GM12878 (cell line): ENCODE measurements around the gene MSANTD3. TPM values are rescaled to one million over a fixed set of nuclear protein-coding genes. Genes with fewer than 3 reads are reported as not detected.

Source experiments
- ATAC-seq: fragments of 200-7000 bp; cut with Tn5 transposase; 3 replicates; pipeline ENCODE4 v1.9.1; 2020; ENCODE audit warnings: mild to moderate bottlenecking, moderate library complexity
- BruUV-seq: library from RNA; stranded (reverse); fragments of 400-500 nt; replicated peaks from 2 replicates; lab custom pipeline; 2021; lab: Mats Ljungman, UMichigan
- CTCF ChIA-PET: fragments of 300-600 bp; sonication (Branson Sonifier 250); formaldehyde crosslinking; extraction: SDS; loops from one replicate; lab custom pipeline; 2021; ENCODE audit warnings: inconsistent platforms; lab: Yijun Ruan, JAX
- POLR2A ChIA-PET: fragments of 350-600 bp; formaldehyde crosslinking; extraction: SDS; loops from one replicate; lab custom pipeline; 2021; ENCODE audit warnings: inconsistent platforms; lab: Charles Lee
- RAD21 ChIA-PET: fragments of 300-600 bp; sonication (Branson Sonifier 250); formaldehyde crosslinking; loops from one replicate; lab custom pipeline; 2023; ENCODE audit warnings: antibody characterized with exemption; ENCODE audit not compliant: unreplicated experiment; lab: Charles Lee
- SMC1A ChIA-PET: fragments of 300-600 bp; sonication (Branson Sonifier 250); formaldehyde crosslinking; loops from one replicate; lab custom pipeline; 2023; ENCODE audit not compliant: unreplicated experiment, uncharacterized antibody; lab: Charles Lee
- DNase-seq: peaks from one replicate; pipeline ENCODE4 v3.0.0-alpha.2; 2011; ENCODE audit warnings: low read depth, low spot score
- FAIRE-seq: peaks from 3 replicates; lab custom pipeline; 2011; peaks lifted over from hg19 to GRCh38; lab: Jason Lieb, UNC
- H2AFZ ChIP-seq: 2 replicates; pipeline ENCODE4 v1.6.0; 2011; ENCODE audit warnings: low read depth, low read length, control low read depth; ENCODE audit not compliant: control insufficient read depth
- H3K27ac ChIP-seq: 2 replicates; pipeline ENCODE4 v1.5.1; 2011; ENCODE audit warnings: control low read depth; ENCODE audit not compliant: control insufficient read depth, insufficient read depth
- H3K27me3 ChIP-seq, 2 experiments: replicated peaks in 1 of 2; 2 replicates each; pipeline versions ENCODE4 v1.6.0 to v1.6.1; 2011; ENCODE audit warnings: low read length in 1 of 2; ENCODE audit not compliant: control insufficient read depth in 2 of 2, insufficient read depth in 2 of 2
- H3K36me3 ChIP-seq, 2 experiments: 2 replicates each; pipeline ENCODE4 v1.5.1; 2011; ENCODE audit warnings: low read length in 1 of 2; ENCODE audit not compliant: control insufficient read depth in 2 of 2, insufficient read depth in 2 of 2
- H3K4me1 ChIP-seq: 2 replicates; pipeline ENCODE4 v1.6.1; 2011; ENCODE audit warnings: mild to moderate bottlenecking, low read length, moderate library complexity, mixed read lengths; ENCODE audit not compliant: control insufficient read depth, insufficient read depth
- H3K4me2 ChIP-seq: 2 replicates; pipeline ENCODE4 v1.6.0; 2011; ENCODE audit warnings: control low read depth; ENCODE audit not compliant: control insufficient read depth, insufficient read depth
- H3K4me3 ChIP-seq: fragments of 200-600 bp; sonication (generic); 2 replicates; pipeline ENCODE4 v1.5.1; 2016
- H3K79me2 ChIP-seq: 2 replicates; pipeline ENCODE4 v1.6.0; 2011; ENCODE audit warnings: low read length; ENCODE audit not compliant: control insufficient read depth, insufficient read depth
- H3K9ac ChIP-seq: 2 replicates; pipeline ENCODE4 v1.8.0; 2011; ENCODE audit warnings: low read length, control low read depth, mixed read lengths; ENCODE audit not compliant: control insufficient read depth, insufficient read depth
- H3K9me3 ChIP-seq: replicated peaks from 3 replicates; pipeline ENCODE4 v1.5.1; 2011; ENCODE audit warnings: mild to moderate bottlenecking, low read length; ENCODE audit not compliant: control insufficient read depth, insufficient read depth
- H4K20me1 ChIP-seq: 2 replicates; pipeline ENCODE4 v1.6.0; 2011; ENCODE audit not compliant: control insufficient read depth, insufficient read depth
- BHLHE40 ChIP-seq, 2 experiments: fragments of 450-650 bp in 1 of 2; IDR thresholded peaks; 2 replicates each; pipeline ENCODE4 v1.6.1; 2011 to 2017; ENCODE audit warnings: low read depth in 2 of 2, borderline replicate concordance in 1 of 2, improper control_type of control experiment in 1 of 2, low read length in 1 of 2, mild to moderate bottlenecking in 1 of 2
- IKZF1 ChIP-seq: fragments of 450-650 bp; conservative IDR thresholded peaks from 2 replicates; pipeline ENCODE4 v1.6.1; 2017; ENCODE audit warnings: antibody characterized with exemption, mild to moderate bottlenecking
- NBN ChIP-seq: fragments of 450-650 bp; IDR thresholded peaks from 2 replicates; pipeline ENCODE4 v1.6.1; 2016
- NFYB ChIP-seq: IDR thresholded peaks from 2 replicates; pipeline ENCODE4 v1.6.1; 2011; ENCODE audit warnings: low read depth, mild to moderate bottlenecking, low read length, improper control_type of control experiment, moderate library complexity; ENCODE audit not compliant: insufficient read depth
- NKRF ChIP-seq: fragments of 450-650 bp; conservative IDR thresholded peaks from 2 replicates; pipeline ENCODE4 v1.6.1; 2017; ENCODE audit warnings: mild to moderate bottlenecking, moderate library complexity
- NR2C1 ChIP-seq: fragments of 450-650 bp; IDR thresholded peaks from 2 replicates; pipeline ENCODE4 v1.6.1; 2017; ENCODE audit warnings: antibody characterized with exemption, mild to moderate bottlenecking, moderate library complexity
- PML ChIP-seq: IDR thresholded peaks from 2 replicates; pipeline ENCODE4 v1.6.1; 2012; ENCODE audit warnings: low read length, inconsistent platforms
- POLR2A ChIP-seq: IDR thresholded peaks from 2 replicates; pipeline ENCODE4 v1.6.1; 2011; ENCODE audit warnings: low read depth, mild to moderate bottlenecking, low read length
- POLR2AphosphoS2 ChIP-seq: IDR thresholded peaks from 2 replicates; pipeline ENCODE4 v1.6.1; 2011; ENCODE audit warnings: low read depth, mild to moderate bottlenecking, low read length, improper control_type of control experiment, moderate library complexity
- POU2F2 ChIP-seq: IDR thresholded peaks from 3 replicates; pipeline ENCODE4 v1.6.1; 2011; ENCODE audit warnings: low read depth, mild to moderate bottlenecking, low read length, borderline replicate concordance
- SKIL ChIP-seq: fragments of 450-650 bp; IDR thresholded peaks from 2 replicates; pipeline ENCODE4 v1.6.1; 2017; ENCODE audit warnings: mild to moderate bottlenecking, low read depth, inconsistent platforms; ENCODE audit not compliant: poor library complexity, severe bottlenecking
- TCF12 ChIP-seq: IDR thresholded peaks from 2 replicates; pipeline ENCODE4 v1.6.1; 2011; ENCODE audit warnings: low read depth, mild to moderate bottlenecking, low read length
- ZBTB33 ChIP-seq: fragments of 450-650 bp; IDR thresholded peaks from 2 replicates; pipeline ENCODE4 v1.6.1; 2017; ENCODE audit warnings: mild to moderate bottlenecking
- WGBS: methylation state at CpG from one replicate; pipeline ENCODE4 v1.1.6; 2016; ENCODE audit warnings: low lambda C conversion rate; ENCODE audit not compliant: insufficient replicate concordance, insufficient coverage; ENCODE audit errors: missing lambda C conversion rate; 5-methylcytosine and 5-hydroxymethylcytosine counted together
- in situ Hi-C: fragments of 300-500 bp; cut with MboI; formaldehyde crosslinking; loops from 9 replicates; pipeline ENCODE4 v1.14.3; 2018; ENCODE audit warnings: mixed read lengths
- intact Hi-C: fragments of 100-400 bp; cut with micrococcal nuclease; formaldehyde crosslinking; loops from one replicate; pipeline ENCODE4 v1.14.2; 2022; ENCODE audit not compliant: unreplicated experiment
- polyA plus RNA-seq, 11 experiments: library from polyadenylated mRNA; depleted of rRNA in 4 of 11; unstranded in 6 of 11; stranded (reverse) in 5 of 11; fragments of >200 nt; fragmentation: Nextera tagmentation in 4 of 11; fragmentation: Illumina TruSeq in 1 of 11; extraction: Ambion mirVana in 4 of 11; extraction: Trizol in 1 of 11; gene quantifications; 1 replicate in 1 of 11; 2 replicates in 10 of 11; pipeline versions ENCODE4 v1.2.1 to v1.2.3, GENCODE V29; 2011 to 2016; ENCODE audit warnings: inconsistent platforms in 2 of 11, missing spikeins in 2 of 11, low read depth in 1 of 11
- total RNA-seq, 4 experiments: library from RNA; depleted of rRNA in 3 of 4; stranded (reverse); fragments of >200 nt in 3 of 4; fragmentation: Illumina TruSeq in 1 of 4; extraction: Trizol in 1 of 4; gene quantifications; 2 replicates each; pipeline versions ENCODE4 v1.2.1 to v1.2.3, GENCODE V29; 2013 to 2021
- TF ChIP-seq, protein P1 (sequence below): IDR thresholded peaks from 2 replicates; pipeline ENCODE4 v1.6.1; 2011; ENCODE audit warnings: borderline replicate concordance, low read depth, mild to moderate bottlenecking, moderate library complexity, mixed read lengths, low read length; ENCODE audit not compliant: insufficient read depth; ENCODE audit errors: extremely low read length

Gene MSANTD3
- total and polyA plus RNA-seq, 10 of the 15 experiments (the other 5 are each of a cell fraction or from before 2014, with no cell fraction given), result 5.8 to 21.2 (median 14.7) TPM

DNA sequence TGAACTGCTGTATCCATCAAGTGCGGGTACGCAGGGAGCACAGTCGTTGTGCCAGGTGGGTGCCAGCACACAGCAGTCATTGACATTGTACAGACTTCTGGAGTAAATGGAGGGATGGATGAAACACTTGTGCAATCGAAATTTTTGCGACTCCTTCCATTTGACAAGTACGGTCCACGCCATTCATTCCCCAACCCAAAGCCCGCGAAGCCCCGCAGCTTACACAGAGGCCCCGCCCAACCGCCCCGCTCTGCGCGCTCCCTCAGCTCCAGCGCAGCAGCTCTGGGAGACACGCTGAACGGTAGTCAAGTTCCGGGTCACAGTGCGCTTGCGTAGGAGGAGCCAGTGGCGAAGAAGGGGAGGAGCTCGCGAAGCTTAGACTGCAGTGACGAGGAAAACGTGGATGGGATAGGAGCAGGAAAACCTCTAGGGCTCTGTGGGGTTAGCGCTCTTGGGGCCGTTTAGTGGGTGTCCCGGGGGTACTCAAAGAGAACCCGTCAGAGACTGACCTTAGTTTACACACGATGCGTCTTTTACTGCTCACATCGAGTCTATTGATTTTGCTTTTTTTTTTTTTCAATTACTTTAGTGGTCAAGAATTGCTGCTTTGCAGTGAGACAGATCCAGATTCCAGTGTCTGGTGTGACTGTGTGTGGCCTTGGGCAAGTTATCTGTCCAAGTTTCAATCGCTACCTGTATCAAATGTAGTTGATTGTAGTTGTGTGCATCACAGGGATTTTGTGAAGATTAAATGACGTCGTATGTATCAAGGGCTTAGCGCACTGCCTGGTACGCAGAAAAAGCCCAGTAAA is 15.3 kb upstream of the MSANTD3 start:
- H3K4me1 ChIP-seq, result no peaks in the 10 kb centered on the region
- no peak overlapping the region for H3K27ac ChIP-seq
- peak; percentile 100 for ATAC-seq
- no peaks in the 10 kb centered on the region for H3K79me2 ChIP-seq
- H4K20me1 ChIP-seq, result no peaks in the 10 kb centered on the region
- ChIA-PET RAD21 (interaction anchor here (1.0 kb wide), 1 partner anchor 12 kb away, joined by 3 read pairs; no protein-coding TSS in a partner anchor), CTCF (interaction anchor here (0.5 to 1.4 kb wide), 4 partner anchors 13 to 1138 kb away, joined by 3 to 7 read pairs (median 4); partner anchors contain the start of gene MSANTD3), SMC1A (interaction anchor here (0.6 to 1.0 kb wide), 3 partner anchors 15 to 60 kb away, joined by 3 read pairs; partner anchors contain the start of gene MSANTD3), POLR2A (interaction anchor here (0.5 to 1.3 kb wide), 4 partner anchors 20 to 1049 kb away, joined by 3 to 4 read pairs (median 4); no protein-coding TSS in a partner anchor)
- WGBS, result 13% methylated on average over 38 of the region's 38 CpGs
- peak overlapping the region; percentile 78 for H3K4me2 ChIP-seq
- in situ Hi-C loops, result no loop called here
- no peaks in the 10 kb centered on the region for H3K27me3 ChIP-seq
- intact Hi-C loops, result loop anchor here (5.0 kb wide), 1 partner anchor 59 kb away; the partner anchor contains the start of gene TEX10
- H3K36me3 ChIP-seq, result no peaks in the 10 kb centered on the region
- peak overlapping the region; percentile 37; the same call in 1 of the 2 replicates for H3K9ac ChIP-seq
- peak overlapping the region; percentile 97 for H2AFZ ChIP-seq
- peak; percentile 90 for FAIRE-seq
- peak; percentile 66 for DNase-seq
- no TSS peak for BruUV-seq
- peak overlapping the region; percentile 50 for H3K4me3 ChIP-seq
- no peaks in the 10 kb centered on the region for H3K9me3 ChIP-seq
- no peak for TF ChIP-seq SKIL
- 0 out of 2 replicates have a peak, but pooled peaks have one; percentile 63 for TF ChIP-seq NBN
- TF ChIP-seq ZBTB33, result no peak
- peak; percentile 81; the same call in 1 of the 2 replicates for TF ChIP-seq NFYB
- TF ChIP-seq NR2C1, result peak; percentile 86
- 0 out of 2 replicates have a peak, but pooled peaks have one; percentile 17 for TF ChIP-seq NKRF
- peak in 1 of 2 experiments; percentile 7; a peak in 1 of 4 replicates for TF ChIP-seq BHLHE40 (IDR thresholded peaks at IDR 0.05; ENCODE audit: borderline replicate concordance in 1 of 2, low read depth in 2 of 2, low read length in 1 of 2)
- TF ChIP-seq, protein P1, sequence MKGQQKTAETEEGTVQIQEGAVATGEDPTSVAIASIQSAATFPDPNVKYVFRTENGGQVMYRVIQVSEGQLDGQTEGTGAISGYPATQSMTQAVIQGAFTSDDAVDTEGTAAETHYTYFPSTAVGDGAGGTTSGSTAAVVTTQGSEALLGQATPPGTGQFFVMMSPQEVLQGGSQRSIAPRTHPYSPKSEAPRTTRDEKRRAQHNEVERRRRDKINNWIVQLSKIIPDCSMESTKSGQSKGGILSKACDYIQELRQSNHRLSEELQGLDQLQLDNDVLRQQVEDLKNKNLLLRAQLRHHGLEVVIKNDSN, result no peak
- no peak for TF ChIP-seq TCF12
- TF ChIP-seq IKZF1, result peak; percentile 40; the same call in 1 of the 2 replicates
- TF ChIP-seq PML, result 0 out of 2 replicates have a peak, but pooled peaks have one; percentile 26
- peak; percentile 84 for TF ChIP-seq POLR2A
- TF ChIP-seq POU2F2, result 0 out of 3 replicates have a peak, but pooled peaks have one; percentile 16
- 0 out of 2 replicates have a peak, but pooled peaks have one; percentile 40 for TF ChIP-seq POLR2AphosphoS2
